Measurements from ENCODE around the gene BMP6.
A peak's percentile ranks its signal among the peaks of the same experiment; 100 is the strongest.

The BMP6 gene

GRCh38 chr6:7909323-7910276 is 183.7 kb downstream of the BMP6 start:
- Mint-ChIP-seq H3K36me3 (ENCODE audit: low read depth) (peaks cover 32% of the 10 kb centered on the region), H3K27ac (peak overlapping the region; percentile 79), H3K9me3 (no peaks in the 10 kb centered on the region), H3K4me3 (peak overlapping the region; percentile 95), H3K27me3 (no peaks in the 10 kb centered on the region), H3K4me1 (ENCODE audit: low read depth) (peaks cover 15% of the 10 kb centered on the region)

- peaks cover 26% of the 10 kb centered on the region for H3K36me3 Mint-ChIP-seq (ENCODE audit: low read depth)
- no peak overlapping the region for H3K4me3 Mint-ChIP-seq
- H3K9me3 Mint-ChIP-seq: no peaks in the 10 kb centered on the region
Observed at GRCh38 chr6:7910298-7910653, 184.4 kb downstream of the BMP6 start.

GRCh38 chr6:7910654-7911344 is 184.9 kb downstream of the BMP6 start, which contains the start of gene TXNDC5:
Gene TXNDC5 (minus strand): TSS chr6:7910788. CDS start chr6:7910776, 12 bp downstream.
- Mint-ChIP-seq H3K36me3 (ENCODE audit: low read depth) (peaks cover 26% of the 10 kb centered on the region), H3K27ac (peak within 1 kb of the TSS; percentile 79), H3K4me1 (ENCODE audit: low read depth) (peaks cover 15% of the 10 kb centered on the region), H3K4me3 (peak within 1 kb of the TSS; percentile 95), H3K27me3 (no peaks in the 10 kb centered on the region), H3K9me3 (no peaks in the 10 kb centered on the region)

More at GRCh38 chr6:7910298-7910653, 184.4 kb downstream of the BMP6 start:
- Mint-ChIP-seq H3K27ac (no peak overlapping the region), H3K4me1 (ENCODE audit: low read depth) (peaks cover 15% of the 10 kb centered on the region), H3K27me3 (no peaks in the 10 kb centered on the region)

DNA sequence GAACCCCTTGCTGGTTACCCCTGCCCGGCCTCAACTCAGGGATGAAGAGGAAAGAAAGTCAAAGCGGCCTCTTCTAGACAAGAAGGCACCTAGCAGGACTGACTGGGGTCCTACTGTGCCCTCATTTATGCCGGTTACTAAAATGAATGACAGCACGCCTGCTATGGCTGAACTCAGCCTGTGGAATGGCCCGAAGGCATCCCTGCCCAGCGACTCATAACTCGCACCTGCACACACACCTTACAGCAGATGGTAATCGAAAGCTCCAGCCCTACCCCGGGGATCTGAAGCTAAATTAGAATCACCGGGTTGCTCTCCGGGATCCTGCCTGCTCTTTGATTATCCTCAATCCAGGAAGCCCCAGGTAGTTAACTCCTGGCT is 185.4 kb downstream of the BMP6 start:
- Mint-ChIP-seq H3K36me3 (ENCODE audit: low read depth) (peaks cover 25% of the 10 kb centered on the region), H3K27me3 (no peaks in the 10 kb centered on the region), H3K9me3 (no peaks in the 10 kb centered on the region), H3K4me3 (no peak overlapping the region), H3K4me1 (ENCODE audit: low read depth) (peaks cover 15% of the 10 kb centered on the region), H3K27ac (no peak overlapping the region)

DNA sequence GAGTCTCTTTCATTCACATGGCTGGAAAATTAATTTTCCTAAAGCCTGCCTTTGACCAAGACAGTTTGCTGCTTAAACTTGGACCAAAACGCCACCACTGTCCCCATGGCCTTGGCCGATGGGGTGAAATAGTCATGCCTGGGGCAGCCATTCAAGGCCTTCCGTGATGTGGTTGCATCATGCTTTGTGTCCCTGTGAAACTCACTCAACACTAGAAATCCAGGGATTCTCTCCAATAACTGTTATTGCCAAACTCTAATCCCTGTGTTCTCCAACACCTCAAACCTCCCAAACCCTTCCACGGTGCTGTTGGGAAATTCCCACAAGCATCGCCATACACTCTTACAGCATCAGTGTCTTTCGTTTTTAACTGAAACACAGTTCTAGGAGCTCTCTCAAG is 186.1 kb downstream of the BMP6 start:
- Mint-ChIP-seq H3K27ac (no peak overlapping the region), H3K4me3 (no peak overlapping the region), H3K9me3 (no peaks in the 10 kb centered on the region), H3K27me3 (no peaks in the 10 kb centered on the region), H3K4me1 (ENCODE audit: low read depth) (peaks cover 15% of the 10 kb centered on the region), H3K36me3 (ENCODE audit: low read depth) (peaks cover 19% of the 10 kb centered on the region)

- Mint-ChIP-seq H3K9me3 (no peaks in the 10 kb centered on the region), H3K36me3 (ENCODE audit: low read depth) (peaks cover 13% of the 10 kb centered on the region), H3K4me3 (no peak overlapping the region), H3K27me3 (no peaks in the 10 kb centered on the region), H3K27ac (no peak overlapping the region), H3K4me1 (ENCODE audit: low read depth) (peaks cover 10% of the 10 kb centered on the region)
Observed at GRCh38 chr6:7912736-7913517, 187.0 kb downstream of the BMP6 start.

GRCh38 chr6:7914311-7914710 is 188.4 kb downstream of the BMP6 start:
- H3K27me3 Mint-ChIP-seq: no peaks in the 10 kb centered on the region
- peaks cover 4% of the 10 kb centered on the region for H3K4me1 Mint-ChIP-seq (ENCODE audit: low read depth)
- no peaks in the 10 kb centered on the region for H3K9me3 Mint-ChIP-seq
- H3K27ac Mint-ChIP-seq: no peak overlapping the region
- H3K36me3 Mint-ChIP-seq (ENCODE audit: low read depth): peaks cover 4% of the 10 kb centered on the region
- H3K4me3 Mint-ChIP-seq: no peak overlapping the region

- H3K27ac Mint-ChIP-seq: no peak overlapping the region
- no peaks in the 10 kb centered on the region for H3K36me3 Mint-ChIP-seq (ENCODE audit: low read depth)
- H3K27me3 Mint-ChIP-seq: no peaks in the 10 kb centered on the region
- no peaks in the 10 kb centered on the region for H3K9me3 Mint-ChIP-seq
- peaks cover 4% of the 10 kb centered on the region for H3K4me1 Mint-ChIP-seq (ENCODE audit: low read depth)
- H3K4me3 Mint-ChIP-seq: no peak overlapping the region
Observed at GRCh38 chr6:7914991-7915789, 189.3 kb downstream of the BMP6 start.

GRCh38 chr6:7916959-7917358 is 191.1 kb downstream of the BMP6 start:
- Mint-ChIP-seq H3K36me3 (ENCODE audit: low read depth) (no peaks in the 10 kb centered on the region), H3K4me1 (ENCODE audit: low read depth) (no peaks in the 10 kb centered on the region), H3K27me3 (no peaks in the 10 kb centered on the region), H3K4me3 (no peak overlapping the region), H3K9me3 (no peaks in the 10 kb centered on the region), H3K27ac (no peak overlapping the region)

DNA sequence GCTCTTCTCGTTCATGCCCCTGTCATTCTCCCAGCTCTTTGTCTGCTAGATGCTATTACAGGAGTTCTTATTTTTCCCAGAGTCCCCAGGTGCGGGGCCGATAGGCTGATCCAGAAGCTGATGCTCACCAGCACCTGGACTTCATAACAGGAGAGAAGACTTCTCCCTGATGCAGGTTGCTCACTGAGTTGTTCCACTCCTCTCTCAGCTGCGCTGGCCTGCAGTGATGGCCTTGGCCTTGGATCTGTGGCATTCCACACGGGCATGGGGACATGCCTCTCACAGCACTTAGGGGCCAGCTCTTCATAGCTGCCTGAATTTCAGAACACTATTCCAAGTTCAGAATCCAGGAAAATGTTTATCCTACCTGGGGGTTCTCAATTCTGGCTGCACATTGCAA is 191.8 kb downstream of the BMP6 start:
- H3K36me3 Mint-ChIP-seq (ENCODE audit: low read depth): no peaks in the 10 kb centered on the region
- H3K27ac Mint-ChIP-seq: no peak overlapping the region
- no peaks in the 10 kb centered on the region for H3K9me3 Mint-ChIP-seq
- H3K4me3 Mint-ChIP-seq: no peak overlapping the region
- H3K27me3 Mint-ChIP-seq: no peaks in the 10 kb centered on the region
- H3K4me1 Mint-ChIP-seq (ENCODE audit: low read depth): no peaks in the 10 kb centered on the region

DNA sequence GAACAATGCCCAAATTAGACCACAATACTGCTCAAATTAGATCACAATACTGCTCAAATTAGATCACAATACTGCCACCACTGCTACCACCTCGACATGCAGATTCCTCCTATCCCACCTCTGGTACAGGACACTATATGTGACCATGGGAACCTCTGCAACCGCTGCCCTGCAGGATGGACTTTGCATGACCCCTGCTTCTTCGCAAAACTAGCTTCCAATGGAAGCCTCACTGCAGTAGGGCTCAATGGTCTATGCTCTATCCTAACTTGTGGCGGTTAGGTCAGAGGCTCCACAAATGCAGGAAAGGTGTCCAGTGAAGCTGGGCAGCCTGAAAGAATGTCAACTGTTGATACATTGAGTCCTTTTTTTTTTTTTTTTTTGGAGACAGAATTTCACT is 192.5 kb downstream of the BMP6 start:
- Mint-ChIP-seq H3K9me3 (no peaks in the 10 kb centered on the region), H3K36me3 (ENCODE audit: low read depth) (no peaks in the 10 kb centered on the region), H3K27me3 (no peaks in the 10 kb centered on the region), H3K4me3 (no peak overlapping the region), H3K27ac (no peak overlapping the region), H3K4me1 (ENCODE audit: low read depth) (no peaks in the 10 kb centered on the region)

DNA sequence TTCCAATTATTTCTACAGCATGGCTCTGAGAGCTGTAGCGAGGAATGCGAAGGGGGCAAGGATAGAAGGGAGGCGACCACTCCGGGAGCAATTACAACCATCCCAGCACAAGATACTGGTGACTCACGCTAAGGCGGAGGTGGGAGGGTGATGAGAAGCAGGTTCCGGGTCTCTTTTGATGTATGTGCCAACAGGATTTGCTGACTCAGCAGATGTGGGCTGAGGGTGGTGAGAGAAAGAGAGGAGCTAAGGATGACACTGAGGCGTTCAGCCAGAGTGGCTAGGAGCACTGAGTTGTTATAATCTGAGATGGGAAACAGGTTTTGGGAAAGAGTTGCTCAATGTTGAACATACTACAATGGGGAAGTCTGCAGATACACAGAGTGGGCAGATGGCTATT is 194.0 kb downstream of the BMP6 start:
- peaks cover 3% of the 10 kb centered on the region for H3K9me3 Mint-ChIP-seq
- H3K4me3 Mint-ChIP-seq: no peak overlapping the region
- no peaks in the 10 kb centered on the region for H3K4me1 Mint-ChIP-seq (ENCODE audit: low read depth)
- H3K27ac Mint-ChIP-seq: no peak overlapping the region
- H3K27me3 Mint-ChIP-seq: peaks cover 1% of the 10 kb centered on the region
- H3K36me3 Mint-ChIP-seq (ENCODE audit: low read depth): peaks cover under 1% of the 10 kb centered on the region

DNA sequence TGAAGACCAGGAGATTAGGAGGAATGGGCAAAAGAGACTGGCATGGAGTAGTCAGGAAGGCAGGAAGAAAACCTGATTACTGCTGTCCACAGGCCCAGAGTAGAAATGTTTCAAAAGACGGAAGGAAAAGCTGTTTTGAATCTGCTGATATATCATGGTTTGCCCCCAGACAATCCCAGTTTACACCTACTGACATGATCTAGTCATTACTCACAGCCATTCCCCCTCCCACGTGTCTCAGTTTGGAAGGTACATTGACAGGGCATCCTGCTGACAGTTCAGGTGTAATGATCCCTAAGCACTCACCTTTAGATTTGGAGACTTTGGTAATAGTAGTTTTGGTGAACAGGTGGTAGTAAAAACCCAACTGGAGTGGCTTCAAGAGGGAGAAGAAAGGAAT is 194.5 kb downstream of the BMP6 start:
- Mint-ChIP-seq H3K36me3 (ENCODE audit: low read depth) (peaks cover 6% of the 10 kb centered on the region), H3K4me3 (no peak overlapping the region), H3K4me1 (ENCODE audit: low read depth) (no peaks in the 10 kb centered on the region), H3K27ac (no peak overlapping the region), H3K9me3 (peaks cover 9% of the 10 kb centered on the region), H3K27me3 (peaks cover 7% of the 10 kb centered on the region)

- H3K4me1 Mint-ChIP-seq (ENCODE audit: low read depth): no peaks in the 10 kb centered on the region
- H3K4me3 Mint-ChIP-seq: no peak overlapping the region
- no peak overlapping the region for H3K27ac Mint-ChIP-seq
- peaks cover 8% of the 10 kb centered on the region for H3K36me3 Mint-ChIP-seq (ENCODE audit: low read depth)
- H3K27me3 Mint-ChIP-seq: peaks cover 8% of the 10 kb centered on the region
- peaks cover 11% of the 10 kb centered on the region for H3K9me3 Mint-ChIP-seq
Observed at GRCh38 chr6:7921046-7921445, 195.1 kb downstream of the BMP6 start.
